T-helper 1 cell treated with Interleukin-12 subunit alpha and Interleukin-12 subunit beta and Interleukin-4 antibody, amounts not matched to agents 30 μg/mL and 1 μg/mL, for 36 hours (primary cell): Measurements from ENCODE around the gene GPR15.
A peak's percentile ranks its signal among the peaks of the same experiment; 100 is the strongest.

Source experiments
- H3K27ac Mint-ChIP-seq: one replicate; pipeline ENCODE4 v1.8.0; 2021; ENCODE audit warnings: mild to moderate bottlenecking, mixed read lengths
- H3K27me3 Mint-ChIP-seq: one replicate; pipeline ENCODE4 v1.8.0; 2021; ENCODE audit warnings: low read depth, mixed read lengths
- H3K36me3 Mint-ChIP-seq: one replicate; pipeline ENCODE4 v1.8.0; 2021; ENCODE audit warnings: low read depth, mixed read lengths
- H3K4me1 Mint-ChIP-seq: one replicate; pipeline ENCODE4 v1.8.0; 2021; ENCODE audit warnings: low read depth, mixed read lengths
- H3K4me3 Mint-ChIP-seq: one replicate; pipeline ENCODE4 v1.8.0; 2021; ENCODE audit warnings: mild to moderate bottlenecking, moderate library complexity, mixed read lengths
- H3K9me3 Mint-ChIP-seq: one replicate; pipeline ENCODE4 v1.8.0; 2021; ENCODE audit warnings: mixed read lengths

GPR15 gene

DNA sequence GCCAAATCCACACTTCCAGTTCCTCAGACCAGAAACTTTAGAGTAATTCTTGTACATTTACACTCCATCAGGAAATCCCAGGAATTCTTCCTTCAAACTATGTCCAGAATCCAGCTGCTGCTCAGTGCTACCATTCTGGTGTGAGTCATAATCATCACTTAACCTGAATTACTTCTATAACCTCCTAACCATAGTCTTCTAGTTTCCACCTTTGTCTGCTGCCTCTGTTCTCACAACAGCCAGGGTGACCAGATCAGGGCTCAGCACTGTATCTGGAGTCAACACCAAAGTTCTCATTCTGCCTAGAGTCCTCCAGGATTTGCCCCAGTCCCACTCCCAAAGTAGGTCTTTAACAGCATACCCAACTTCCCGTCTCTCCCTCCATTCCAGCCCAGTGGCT, 12.4 kb upstream of the GPR15 start:
- peaks cover 66% of the 10 kb centered on the region for H3K4me1 Mint-ChIP-seq
- peaks cover 72% of the 10 kb centered on the region for H3K36me3 Mint-ChIP-seq
- H3K27ac Mint-ChIP-seq = peak overlapping the region; percentile 78
- peak overlapping the region; percentile 97 for H3K4me3 Mint-ChIP-seq
- no peaks in the 10 kb centered on the region for H3K9me3 Mint-ChIP-seq
- H3K27me3 Mint-ChIP-seq = no peaks in the 10 kb centered on the region

DNA sequence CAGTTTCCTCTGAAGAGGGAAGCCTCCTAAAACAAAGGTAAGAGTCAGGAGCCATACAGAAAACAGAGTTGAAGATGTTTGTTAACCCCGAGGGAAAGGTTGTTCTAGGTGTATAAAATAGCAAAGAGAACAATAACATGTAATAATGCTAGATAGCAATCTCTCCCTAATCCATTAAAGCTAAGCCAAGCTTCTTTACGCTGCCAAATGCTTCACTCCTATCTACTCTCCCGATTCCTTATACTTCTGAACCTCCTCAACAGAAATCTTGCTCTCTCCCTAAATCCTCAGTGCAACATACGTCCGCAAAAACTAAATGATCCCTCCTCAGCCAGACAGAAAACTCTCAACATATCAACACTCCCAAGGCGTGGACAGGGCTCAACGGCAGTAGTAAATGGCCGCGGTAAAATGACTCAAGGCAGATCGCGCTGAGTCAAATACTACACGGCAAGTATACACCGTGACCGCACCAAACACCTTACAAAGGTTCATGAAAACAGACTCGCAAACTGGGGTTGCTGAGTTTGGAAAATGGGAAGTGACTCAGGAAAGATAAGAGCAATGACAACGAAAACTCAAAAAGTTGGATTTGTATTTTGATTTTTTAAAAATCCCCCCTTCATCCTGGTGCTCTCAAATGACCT, 9.8 kb upstream of the GPR15 start:
- H3K27ac Mint-ChIP-seq = peak overlapping the region; percentile 92
- H3K9me3 Mint-ChIP-seq = no peaks in the 10 kb centered on the region
- H3K4me1 Mint-ChIP-seq = peaks cover 64% of the 10 kb centered on the region
- H3K36me3 Mint-ChIP-seq = peaks cover 60% of the 10 kb centered on the region
- H3K27me3 Mint-ChIP-seq = no peaks in the 10 kb centered on the region
- H3K4me3 Mint-ChIP-seq = peak overlapping the region; percentile 97

DNA sequence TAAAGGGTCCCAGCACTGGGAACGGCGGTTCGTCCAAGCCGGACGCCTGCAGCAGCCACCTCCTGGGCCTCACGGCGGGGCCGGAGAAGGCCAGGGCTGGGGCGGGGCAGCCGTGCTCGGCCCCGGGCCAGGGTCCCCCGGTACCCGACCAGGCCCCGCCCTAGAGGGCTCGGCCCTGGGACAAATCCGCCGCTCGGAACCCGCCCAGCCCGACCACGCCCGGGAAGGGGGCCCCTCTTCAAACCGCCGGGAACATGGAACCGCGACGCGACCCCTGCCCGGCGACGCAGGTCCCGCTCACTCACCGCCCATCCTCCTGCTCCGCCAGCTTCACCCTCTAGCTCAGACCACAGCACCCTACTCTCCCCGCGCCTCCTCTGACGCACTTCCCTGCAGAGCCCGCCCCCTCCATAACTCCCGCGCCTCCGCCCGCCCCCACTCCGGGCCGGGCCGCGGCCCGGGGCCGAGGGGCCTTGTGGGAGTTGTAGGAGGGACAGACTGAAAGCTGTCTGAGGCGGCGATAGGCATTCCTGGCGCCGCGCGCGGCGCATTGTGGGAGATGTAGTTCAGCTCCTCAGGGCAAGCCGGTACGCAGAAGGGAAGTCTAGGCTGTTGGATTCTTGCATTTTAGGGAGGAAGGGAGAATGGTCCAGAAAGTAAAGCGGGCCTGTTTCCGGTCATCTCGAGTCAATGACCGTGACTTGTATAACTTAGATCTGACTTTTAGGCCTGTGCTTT, 9.1 kb upstream of the GPR15 start, which contains the start of gene CLDND1:
Gene CLDND1 (minus strand): TSS at position 359 of the 738 bp plus-strand sequence. CDS start 1,478 bp downstream, outside the sequence.
- peak within 1 kb of the TSS; percentile 95 for H3K27ac Mint-ChIP-seq
- H3K4me1 Mint-ChIP-seq = peaks cover 64% of the 10 kb centered on the region
- peaks cover 57% of the 10 kb centered on the region for H3K36me3 Mint-ChIP-seq
- H3K9me3 Mint-ChIP-seq = no peaks in the 10 kb centered on the region
- H3K27me3 Mint-ChIP-seq = no peaks in the 10 kb centered on the region
- H3K4me3 Mint-ChIP-seq = peak within 1 kb of the TSS; percentile 97

DNA sequence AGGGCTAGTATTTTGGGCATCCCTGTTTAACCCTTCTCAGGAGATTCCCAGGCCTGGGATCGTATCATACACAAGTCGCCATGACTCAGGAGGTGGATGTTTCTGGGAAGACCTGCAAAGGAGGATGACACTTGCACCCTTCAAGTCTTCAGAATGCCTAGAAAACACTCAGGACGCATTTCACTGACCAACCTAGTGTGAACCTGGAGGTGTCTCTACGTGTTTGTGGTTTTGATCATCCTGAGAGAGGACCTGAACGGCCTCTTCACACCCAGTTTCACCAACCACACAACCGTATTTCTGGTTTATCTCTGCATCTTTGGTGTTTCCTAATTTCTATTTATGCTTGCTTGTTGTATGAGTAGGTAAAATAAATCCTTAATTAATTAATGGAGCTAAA, 6.3 kb upstream of the GPR15 start:
- Mint-ChIP-seq H3K4me1 (peaks cover 52% of the 10 kb centered on the region), H3K9me3 (no peaks in the 10 kb centered on the region), H3K36me3 (peaks cover 35% of the 10 kb centered on the region), H3K27me3 (no peaks in the 10 kb centered on the region), H3K4me3 (no peak overlapping the region), H3K27ac (peak overlapping the region; percentile 78)

DNA sequence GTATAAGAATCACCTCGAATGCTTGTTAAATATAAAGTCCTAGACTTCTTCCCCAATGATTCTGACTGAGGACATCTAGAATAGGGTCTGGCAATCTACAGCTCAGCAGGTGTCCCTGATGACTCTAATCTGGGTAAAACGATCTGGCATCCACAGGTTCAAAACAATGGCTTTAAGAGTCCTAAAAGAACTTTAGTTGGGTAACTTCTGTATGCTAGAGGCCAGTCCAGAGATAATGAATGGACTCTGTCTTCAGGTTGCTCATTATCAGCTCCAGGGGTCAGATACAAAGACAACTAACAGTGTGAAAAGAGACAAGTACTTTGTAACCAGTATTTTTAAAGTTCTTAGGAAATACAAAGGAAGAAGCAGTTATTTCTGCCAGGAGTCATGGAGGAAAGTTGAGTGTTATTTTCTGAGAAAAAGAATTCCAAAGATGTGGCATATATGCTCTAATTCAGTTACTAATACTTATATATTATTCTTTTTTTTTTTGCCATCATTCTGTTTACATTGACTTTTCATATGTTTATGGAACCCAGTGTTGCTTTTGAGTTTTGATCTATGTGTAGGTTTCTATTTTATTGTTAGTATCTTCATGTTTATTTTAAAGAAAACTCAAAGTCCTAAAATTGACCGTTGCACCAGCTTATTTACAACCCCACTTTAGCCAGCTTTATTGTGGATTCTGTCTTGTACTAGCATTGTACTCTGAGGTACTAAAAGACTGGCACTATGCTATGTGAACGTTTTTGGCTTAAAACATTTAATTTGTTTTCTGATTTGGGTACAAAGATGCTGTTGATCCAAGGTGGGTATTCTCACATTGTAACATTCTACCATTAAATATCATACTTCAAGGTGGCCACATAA, 3.1 kb upstream of the GPR15 start:
- Mint-ChIP-seq H3K4me1 (peaks cover 67% of the 10 kb centered on the region), H3K4me3 (peak overlapping the region; percentile 10), H3K27me3 (no peaks in the 10 kb centered on the region), H3K27ac (peak overlapping the region; percentile 58), H3K36me3 (peaks cover 42% of the 10 kb centered on the region), H3K9me3 (no peaks in the 10 kb centered on the region)

DNA sequence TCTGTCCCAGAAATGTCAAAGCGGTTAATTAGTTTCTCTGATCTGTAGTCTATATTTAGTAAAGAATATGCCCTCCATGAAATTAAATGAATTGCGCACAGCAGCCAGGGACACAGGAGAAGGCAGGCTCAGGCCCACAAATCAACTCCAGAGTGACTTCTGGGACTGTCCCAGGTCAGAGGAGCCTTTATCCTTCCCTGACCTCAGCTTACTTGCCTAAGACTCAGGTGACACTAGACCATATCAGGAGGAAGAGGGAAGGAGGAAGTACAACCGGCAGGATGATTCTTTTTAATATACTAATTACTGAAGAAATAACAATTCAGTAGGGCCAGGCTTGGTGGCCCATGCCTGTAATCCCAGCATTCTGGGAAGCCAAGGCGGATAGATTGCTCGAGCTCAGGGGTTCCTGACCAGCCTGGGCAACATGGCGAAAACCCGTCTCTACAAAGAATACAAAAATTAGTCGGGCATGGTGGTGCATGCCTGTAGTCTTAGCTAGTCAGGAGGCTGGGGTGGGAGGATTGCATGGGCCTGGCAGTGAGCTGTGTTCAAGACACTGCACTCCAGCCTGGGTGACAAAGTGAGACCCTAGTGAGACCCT, 1.8 kb upstream of the GPR15 start:
- Mint-ChIP-seq H3K4me1 (peaks cover 60% of the 10 kb centered on the region), H3K27me3 (no peaks in the 10 kb centered on the region), H3K27ac (peak overlapping the region; percentile 79), H3K36me3 (peaks cover 38% of the 10 kb centered on the region), H3K4me3 (peak overlapping the region; percentile 65), H3K9me3 (no peaks in the 10 kb centered on the region)

DNA sequence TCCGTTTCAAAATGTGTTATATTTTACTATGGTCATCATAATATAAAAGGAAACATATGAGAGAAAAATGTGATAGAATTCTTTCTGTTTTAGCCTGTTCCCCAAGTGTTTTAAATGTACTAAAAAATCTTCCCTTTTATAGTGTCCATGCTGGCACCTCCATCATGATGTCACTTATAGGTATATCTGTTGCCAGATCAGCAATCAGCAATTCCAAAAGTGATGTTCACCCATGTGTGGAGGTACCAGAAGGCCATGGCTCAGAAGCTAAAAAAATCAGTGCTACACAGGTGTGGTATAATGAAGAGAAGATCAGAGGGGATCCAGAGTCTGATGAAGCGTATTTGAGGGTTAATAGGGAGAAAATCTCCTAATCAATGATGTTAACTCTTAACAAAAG, 1.1 kb upstream of the GPR15 start:
- Mint-ChIP-seq H3K9me3 (no peaks in the 10 kb centered on the region), H3K27ac (peak overlapping the region; percentile 54), H3K4me3 (peak overlapping the region; percentile 61), H3K27me3 (no peaks in the 10 kb centered on the region), H3K36me3 (peaks cover 35% of the 10 kb centered on the region), H3K4me1 (peaks cover 53% of the 10 kb centered on the region)

DNA sequence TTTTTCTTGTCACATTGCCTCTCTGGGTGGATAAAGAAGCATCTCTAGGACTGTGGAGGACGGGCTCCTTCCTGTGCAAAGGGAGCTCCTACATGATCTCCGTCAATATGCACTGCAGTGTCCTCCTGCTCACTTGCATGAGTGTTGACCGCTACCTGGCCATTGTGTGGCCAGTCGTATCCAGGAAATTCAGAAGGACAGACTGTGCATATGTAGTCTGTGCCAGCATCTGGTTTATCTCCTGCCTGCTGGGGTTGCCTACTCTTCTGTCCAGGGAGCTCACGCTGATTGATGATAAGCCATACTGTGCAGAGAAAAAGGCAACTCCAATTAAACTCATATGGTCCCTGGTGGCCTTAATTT, 478 bp downstream of the GPR15 start:
- Mint-ChIP-seq H3K4me1 (peaks cover 59% of the 10 kb centered on the region), H3K27ac (peak overlapping the region; percentile 83), H3K9me3 (no peaks in the 10 kb centered on the region), H3K4me3 (peak overlapping the region; percentile 77), H3K27me3 (no peaks in the 10 kb centered on the region), H3K36me3 (peaks cover 32% of the 10 kb centered on the region)

DNA sequence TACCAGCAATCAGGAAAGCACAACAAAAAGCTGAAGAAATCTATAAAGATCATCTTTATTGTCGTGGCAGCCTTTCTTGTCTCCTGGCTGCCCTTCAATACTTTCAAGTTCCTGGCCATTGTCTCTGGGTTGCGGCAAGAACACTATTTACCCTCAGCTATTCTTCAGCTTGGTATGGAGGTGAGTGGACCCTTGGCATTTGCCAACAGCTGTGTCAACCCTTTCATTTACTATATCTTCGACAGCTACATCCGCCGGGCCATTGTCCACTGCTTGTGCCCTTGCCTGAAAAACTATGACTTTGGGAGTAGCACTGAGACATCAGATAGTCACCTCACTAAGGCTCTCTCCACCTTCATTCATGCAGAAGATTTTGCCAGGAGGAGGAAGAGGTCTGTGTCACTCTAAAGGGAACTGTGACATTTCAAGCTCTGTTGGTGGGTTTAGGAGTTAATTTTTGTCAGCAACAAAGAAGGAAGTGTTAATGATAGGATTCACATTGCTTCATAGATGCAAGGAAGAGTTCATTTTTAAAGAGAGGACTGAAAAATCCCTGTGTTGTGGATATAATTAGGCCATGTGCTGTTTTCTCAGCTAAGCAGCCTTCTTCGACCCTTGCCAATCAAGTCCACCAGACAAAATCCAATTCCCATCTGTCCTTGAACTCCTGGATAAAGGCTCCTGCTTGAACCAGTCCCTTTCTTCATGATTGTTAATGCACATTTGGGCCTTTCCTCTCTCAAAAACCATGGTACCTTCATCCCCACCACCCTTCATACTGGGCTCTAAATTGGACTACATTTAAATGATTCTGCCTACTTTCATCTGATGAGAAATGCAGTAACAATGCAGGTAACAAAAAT, 1.2 kb downstream of the GPR15 start:
- no peaks in the 10 kb centered on the region for H3K27me3 Mint-ChIP-seq
- H3K36me3 Mint-ChIP-seq = peaks cover 32% of the 10 kb centered on the region
- H3K27ac Mint-ChIP-seq = peak overlapping the region; percentile 83
- peaks cover 56% of the 10 kb centered on the region for H3K4me1 Mint-ChIP-seq
- peak overlapping the region; percentile 77 for H3K4me3 Mint-ChIP-seq
- H3K9me3 Mint-ChIP-seq = no peaks in the 10 kb centered on the region

- Mint-ChIP-seq H3K4me3 (peak overlapping the region; percentile 77), H3K27me3 (no peaks in the 10 kb centered on the region), H3K4me1 (peaks cover 56% of the 10 kb centered on the region), H3K36me3 (peaks cover 33% of the 10 kb centered on the region), H3K27ac (no peak overlapping the region), H3K9me3 (no peaks in the 10 kb centered on the region)
Measured at GRCh38 chr3:98534168-98534567, 2.4 kb downstream of the GPR15 start.

GRCh38 chr3:98534734-98535133, 3.0 kb downstream of the GPR15 start:
- no peak overlapping the region for H3K27ac Mint-ChIP-seq
- peak overlapping the region; percentile 28 for H3K4me3 Mint-ChIP-seq
- H3K9me3 Mint-ChIP-seq = no peaks in the 10 kb centered on the region
- H3K27me3 Mint-ChIP-seq = no peaks in the 10 kb centered on the region
- peaks cover 56% of the 10 kb centered on the region for H3K4me1 Mint-ChIP-seq
- peaks cover 34% of the 10 kb centered on the region for H3K36me3 Mint-ChIP-seq

DNA sequence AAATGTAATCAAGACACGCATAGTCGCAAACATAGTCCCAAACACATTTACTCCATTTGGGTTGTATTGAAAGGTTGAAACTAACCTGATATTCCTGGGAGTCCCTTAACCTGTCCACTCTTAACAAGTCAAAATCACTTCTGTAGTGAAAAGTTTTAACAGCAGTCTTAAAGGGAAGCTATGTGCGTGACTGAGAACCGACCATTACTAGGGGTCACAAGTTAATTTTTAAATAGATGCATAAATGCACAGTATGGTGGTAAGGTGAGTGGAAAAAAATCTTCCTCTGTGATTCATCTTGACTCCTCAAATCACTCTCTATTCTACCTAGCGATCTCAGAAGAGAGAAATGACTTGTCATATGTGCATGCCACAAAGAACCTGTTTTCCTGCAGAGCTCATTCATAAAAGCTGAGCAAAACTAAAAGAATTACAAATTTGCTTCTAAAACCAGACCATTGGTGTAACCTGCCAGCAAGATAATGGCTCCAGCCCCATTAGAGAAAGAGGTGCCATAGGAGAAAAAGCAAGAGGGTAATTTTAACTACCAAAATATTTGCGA, 4.8 kb downstream of the GPR15 start:
- Mint-ChIP-seq H3K36me3 (peaks cover 26% of the 10 kb centered on the region), H3K27me3 (no peaks in the 10 kb centered on the region), H3K27ac (peak overlapping the region; percentile 71), H3K9me3 (no peaks in the 10 kb centered on the region), H3K4me3 (peak overlapping the region; percentile 62), H3K4me1 (peaks cover 51% of the 10 kb centered on the region)

- H3K27me3 Mint-ChIP-seq = no peaks in the 10 kb centered on the region
- H3K36me3 Mint-ChIP-seq = peaks cover 20% of the 10 kb centered on the region
- peaks cover 55% of the 10 kb centered on the region for H3K4me1 Mint-ChIP-seq
- peak overlapping the region; percentile 73 for H3K27ac Mint-ChIP-seq
- peak overlapping the region; percentile 53 for H3K4me3 Mint-ChIP-seq
- H3K9me3 Mint-ChIP-seq = peaks cover 4% of the 10 kb centered on the region
Measured at GRCh38 chr3:98540346-98540745, 8.6 kb downstream of the GPR15 start.
